Stomach (tissue), 9 donors: Measurements from ENCODE around the gene AFAP1. TPM values are rescaled to one million over a fixed set of nuclear protein-coding genes. Genes with fewer than 3 reads are reported as not detected.

Source experiments
- DNase-seq, 2 donors: peaks; one replicate each; pipeline versions ENCODE4 v3.0.0 to v3.0.0-alpha.2; 2013 to 2019
- H3K27ac ChIP-seq, 5 donors: fragments of 200-600 bp in 4 of 5; sonication (generic) in 4 of 5; one replicate each; pipeline ENCODE4 v1.5.1; 2013 to 2019; ENCODE audit warnings: mild to moderate bottlenecking in 1 of 5, moderate library complexity in 1 of 5
- H3K27me3 ChIP-seq, 3 donors: fragments of 200-600 bp; sonication (generic); one replicate each; pipeline ENCODE4 v1.5.1; 2017 to 2019; ENCODE audit warnings: mixed run types in 1 of 3
- H3K36me3 ChIP-seq, 4 donors: fragments of 200-600 bp; sonication (generic); 1 replicate in 3 of 4; 2 replicates in 1 of 4; pipeline ENCODE4 v1.5.1; 2016 to 2019
- H3K4me1 ChIP-seq, 4 donors: fragments of 200-600 bp; sonication (generic); one replicate each; pipeline ENCODE4 v1.5.1; 2016 to 2019
- H3K4me3 ChIP-seq, 4 donors: fragments of 200-600 bp; sonication (generic) in 3 of 4; one replicate each; pipeline ENCODE4 v1.5.1; 2016 to 2019; ENCODE audit warnings: mild to moderate bottlenecking in 1 of 4
- H3K9me3 ChIP-seq, 4 donors: fragments of 200-600 bp; sonication (generic); one replicate each; pipeline ENCODE4 v1.5.1; 2016 to 2019
- CTCF ChIP-seq, 7 experiments: fragments of 450-650 bp in 4 of 7; fragments of 200-600 bp in 3 of 7; sonication (generic) in 3 of 7; IDR thresholded peaks; one replicate each; pipeline ENCODE4 v1.5.1; 2016 to 2019; ENCODE audit warnings: antibody characterized with exemption in 7 of 7, control low read depth in 2 of 7, mild to moderate bottlenecking in 1 of 7
- EP300 ChIP-seq: sonication (generic); formaldehyde crosslinking; IDR thresholded peaks from one replicate; pipeline ENCODE4 v1.6.1; 2017; ENCODE audit warnings: antibody characterized with exemption
- POLR2A ChIP-seq, 4 donors: fragments of 450-650 bp; IDR thresholded peaks; one replicate each; pipeline ENCODE4 v1.6.1; 2016; ENCODE audit warnings: antibody characterized with exemption in 4 of 4, control low read depth in 2 of 4, mild to moderate bottlenecking in 1 of 4, moderate library complexity in 1 of 4
- POLR2AphosphoS5 ChIP-seq, 3 donors: sonication (generic); formaldehyde crosslinking; IDR thresholded peaks; one replicate each; pipeline ENCODE4 v1.6.1; 2016; ENCODE audit warnings: antibody characterized with exemption in 3 of 3
- WGBS, 5 donors: extraction: QIAGEN DNeasy Blood & Tissue Kit in 3 of 5; methylation state at CpG; one replicate each; pipeline versions ENCODE4 v1.1.5 to v1.1.7; 2013 to 2018; 5-methylcytosine and 5-hydroxymethylcytosine counted together
- intact Hi-C: fragments of 100-400 bp; cut with DNase I; formaldehyde crosslinking; loops from one replicate; pipeline ENCODE4 v1.15.1; 2023; ENCODE audit warnings: low total_unique reads
- polyA plus RNA-seq, 3 donors: library from polyadenylated mRNA; stranded (reverse); fragments of 200-250 nt; gene quantifications; one replicate each; pipeline ENCODE4 v1.2.3, GENCODE V29; 2013
- total RNA-seq, 5 donors: library from RNA; depleted of rRNA; stranded (reverse); fragments of >200 nt; gene quantifications; one replicate each; pipeline versions ENCODE4 v1.1.0 to v1.2.3, GENCODE V29; 2014 to 2016
- donor health status: healthy with polysubstance abuse.
- donor health status: Bipolar disorder and iron deficiency.
- donor health status: healthy.

AFAP1 gene
- total and polyA plus RNA-seq, 8 donors: 4.1 to 88.9 (median 12.8) TPM

- intact Hi-C loops: no loop called here
Observed at GRCh38 chr4:7829652-7830580, 109.7 kb downstream of the AFAP1 start.

GRCh38 chr4:7828793-7829301 is 110.8 kb downstream of the AFAP1 start:
- intact Hi-C loops: no loop called here
- H3K4me3 ChIP-seq: no peak overlapping the region
- TF ChIP-seq CTCF (IDR thresholded peaks at IDR 0.05) (no peak), EP300 (no peak), POLR2AphosphoS5 (IDR thresholded peaks at IDR 0.05) (no peak), POLR2A (IDR thresholded peaks at IDR 0.05) (no peak)
- no peak for DNase-seq
- WGBS, 5 donors: 72 to 88% (median 78%) methylated on average over 6 of the region's 6 CpGs
- no peaks in the 10 kb centered on the region for H3K9me3 ChIP-seq
- H3K36me3 ChIP-seq: peaks cover 0 to 26% (median 17%) of the 10 kb centered on the region in 4 donors
- H3K27ac ChIP-seq: peak overlapping the region; percentile 28 to 82 (median 72)
- no peaks in the 10 kb centered on the region for H3K27me3 ChIP-seq
- peaks cover 4 to 48% (median 25%) of the 10 kb centered on the region in 4 donors for H3K4me1 ChIP-seq

More at GRCh38 chr4:7829652-7830580, 109.7 kb downstream of the AFAP1 start:
- H3K4me3 ChIP-seq: no peak overlapping the region
- no peak for DNase-seq
- no peak for TF ChIP-seq EP300
- TF ChIP-seq POLR2A (IDR thresholded peaks at IDR 0.05): no peak
- TF ChIP-seq POLR2AphosphoS5 (IDR thresholded peaks at IDR 0.05): no peak
- TF ChIP-seq CTCF (IDR thresholded peaks at IDR 0.05): no peak
- WGBS, 5 donors: 62 to 81% (median 72%) methylated on average over 10 of the region's 10 CpGs
- peaks cover 4 to 39% (median 20%) of the 10 kb centered on the region in 4 donors for H3K4me1 ChIP-seq
- H3K9me3 ChIP-seq: no peaks in the 10 kb centered on the region
- no peaks in the 10 kb centered on the region for H3K27me3 ChIP-seq
- peaks cover 0 to 32% (median 21%) of the 10 kb centered on the region in 4 donors for H3K36me3 ChIP-seq
- H3K27ac ChIP-seq: peak overlapping the region in 4 of 5 donors; percentile 53 to 82 (median 73)

GRCh38 chr4:7828011-7828720 is 111.5 kb downstream of the AFAP1 start:
- Histone ChIP-seq H3K36me3 (peaks cover 0 to 26% (median 17%) of the 10 kb centered on the region in 4 donors), H3K9me3 (no peaks in the 10 kb centered on the region), H3K27ac (peak overlapping the region; percentile 63 to 82 (median 74)), H3K4me3 (no peak overlapping the region), H3K4me1 (peaks cover 9 to 55% (median 32%) of the 10 kb centered on the region in 4 donors), H3K27me3 (no peaks in the 10 kb centered on the region)
- peak; percentile 49 to 92 for DNase-seq
- TF ChIP-seq CTCF (IDR thresholded peaks at IDR 0.05): no peak
- peak in 2 of 3 donors; percentile 11 to 67 for TF ChIP-seq POLR2AphosphoS5 (IDR thresholded peaks at IDR 0.05)
- WGBS, 5 donors: 45 to 64% (median 62%) methylated on average over 13 of the region's 13 CpGs
- intact Hi-C loops: no loop called here

GRCh38 chr4:7827566-7827965 is 112.1 kb downstream of the AFAP1 start:
- no peak overlapping the region for H3K4me3 ChIP-seq
- 91 to 95% (median 94%) methylated on average over 11 of the region's 11 CpGs for WGBS, 5 donors
- DNase-seq: no peak

More at GRCh38 chr4:7827566-7827965, 112.1 kb downstream of the AFAP1 start:
- Histone ChIP-seq H3K27me3 (no peaks in the 10 kb centered on the region), H3K27ac (peak overlapping the region; percentile 34 to 82 (median 72)), H3K4me1 (peaks cover 14 to 61% (median 37%) of the 10 kb centered on the region in 4 donors), H3K36me3 (peaks cover 0 to 26% (median 17%) of the 10 kb centered on the region in 4 donors), H3K9me3 (no peaks in the 10 kb centered on the region)
- intact Hi-C loops: no loop called here
- TF ChIP-seq CTCF (IDR thresholded peaks at IDR 0.05) (no peak), POLR2A (IDR thresholded peaks at IDR 0.05) (no peak), EP300 (no peak), POLR2AphosphoS5 (IDR thresholded peaks at IDR 0.05) (no peak)
